Measurements from ENCODE around the gene SMAD4.

DNA sequence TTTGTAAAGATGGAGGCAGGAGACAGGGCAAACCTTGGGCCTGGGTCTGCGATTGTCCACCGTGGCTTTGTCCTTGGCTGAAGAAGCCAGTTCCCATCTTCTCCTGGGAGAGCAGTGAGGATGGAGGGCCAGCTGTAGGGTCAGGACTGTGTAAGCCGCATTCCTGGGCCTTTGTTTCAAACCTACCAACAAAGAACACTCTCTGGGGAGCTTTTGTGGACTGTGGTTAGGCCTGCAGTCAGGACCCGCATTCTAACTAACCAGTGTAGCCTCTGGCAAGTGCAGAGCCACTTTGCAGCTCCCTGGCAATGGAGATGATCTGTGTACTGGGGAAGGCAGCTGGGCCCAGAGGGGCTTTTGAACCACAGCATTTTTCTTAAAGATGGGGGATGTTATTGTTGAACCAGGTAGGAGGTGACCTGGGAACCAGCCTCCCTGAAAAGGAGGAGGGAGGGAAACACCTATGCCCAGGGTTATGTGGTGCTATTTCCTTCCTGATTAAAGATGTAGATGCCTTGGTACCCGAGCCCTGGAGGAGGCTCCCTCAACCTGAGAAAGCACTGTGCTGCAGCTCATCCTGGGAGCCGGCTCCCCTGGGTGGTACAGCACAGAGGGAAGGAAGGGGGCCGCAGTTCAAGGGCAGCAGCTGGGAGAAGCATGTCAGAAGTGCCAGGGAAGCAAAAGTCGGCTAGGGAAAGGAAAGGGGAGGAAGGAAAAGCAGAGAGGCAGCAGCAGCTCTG is 12.7 kb upstream of the SMAD4 start:
- TF ChIP-seq, protein P1, sequence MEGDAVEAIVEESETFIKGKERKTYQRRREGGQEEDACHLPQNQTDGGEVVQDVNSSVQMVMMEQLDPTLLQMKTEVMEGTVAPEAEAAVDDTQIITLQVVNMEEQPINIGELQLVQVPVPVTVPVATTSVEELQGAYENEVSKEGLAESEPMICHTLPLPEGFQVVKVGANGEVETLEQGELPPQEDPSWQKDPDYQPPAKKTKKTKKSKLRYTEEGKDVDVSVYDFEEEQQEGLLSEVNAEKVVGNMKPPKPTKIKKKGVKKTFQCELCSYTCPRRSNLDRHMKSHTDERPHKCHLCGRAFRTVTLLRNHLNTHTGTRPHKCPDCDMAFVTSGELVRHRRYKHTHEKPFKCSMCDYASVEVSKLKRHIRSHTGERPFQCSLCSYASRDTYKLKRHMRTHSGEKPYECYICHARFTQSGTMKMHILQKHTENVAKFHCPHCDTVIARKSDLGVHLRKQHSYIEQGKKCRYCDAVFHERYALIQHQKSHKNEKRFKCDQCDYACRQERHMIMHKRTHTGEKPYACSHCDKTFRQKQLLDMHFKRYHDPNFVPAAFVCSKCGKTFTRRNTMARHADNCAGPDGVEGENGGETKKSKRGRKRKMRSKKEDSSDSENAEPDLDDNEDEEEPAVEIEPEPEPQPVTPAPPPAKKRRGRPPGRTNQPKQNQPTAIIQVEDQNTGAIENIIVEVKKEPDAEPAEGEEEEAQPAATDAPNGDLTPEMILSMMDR (IDR thresholded peaks at IDR 0.05; ENCODE audit: poor library complexity) = no peak
- TF ChIP-seq EZH2phosphoT487 (IDR thresholded peaks at IDR 0.05; ENCODE audit: low read depth, severe bottlenecking, unreplicated experiment) (no peak), EZH2 (IDR thresholded peaks at IDR 0.05; ENCODE audit: borderline replicate concordance) (no peak)

Measured in hepatocyte (in vitro differentiated cells).